ENCODE measurements around the gene RNF149. TPM values are rescaled to one million over a fixed set of nuclear protein-coding genes. Genes with fewer than 3 reads are reported as not detected.

RNF149 gene
- polyA plus RNA-seq, 1 experiment: 18.8 TPM

GRCh38 chr2:101234169-101234938 lies 74.1 kb downstream of the RNF149 start:
- DNase-seq (ENCODE audit: low read depth, low spot score): no peak
- Histone ChIP-seq H3K27me3 (ENCODE audit: control insufficient read depth, insufficient read depth, low read length) (peaks cover 2% of the 10 kb centered on the region), H3K9me3 (ENCODE audit: control insufficient read depth, insufficient read depth, low read length) (no peaks in the 10 kb centered on the region), H3K4me3 (ENCODE audit: low read depth, low read length) (no peak overlapping the region), H3K27ac (ENCODE audit: low read depth, low read length) (no peak overlapping the region)
- CTCF ChIA-PET: no interaction called here
- no peak for TF ChIP-seq CTCF (IDR thresholded peaks at IDR 0.05; ENCODE audit: low read depth, low read length)
- POLR2A ChIA-PET: no interaction called here

GRCh38 chr2:101232770-101233169 lies 75.7 kb downstream of the RNF149 start:
- no peak for TF ChIP-seq CTCF (IDR thresholded peaks at IDR 0.05; ENCODE audit: low read depth, low read length)
- H3K27ac ChIP-seq (ENCODE audit: low read depth, low read length): no peak overlapping the region
- CTCF ChIA-PET: interaction anchor here (1.2 to 2.2 kb wide), 2 partner anchors 8 to 45 kb away, joined by 3 to 12 read pairs; no protein-coding TSS in a partner anchor
- peaks cover 2% of the 10 kb centered on the region for H3K27me3 ChIP-seq (ENCODE audit: control insufficient read depth, insufficient read depth, low read length)
- H3K9me3 ChIP-seq (ENCODE audit: control insufficient read depth, insufficient read depth, low read length): no peaks in the 10 kb centered on the region
- H3K4me3 ChIP-seq (ENCODE audit: low read depth, low read length): no peak overlapping the region
- POLR2A ChIA-PET: no interaction called here
- DNase-seq (ENCODE audit: low read depth, low spot score): no peak

- H3K9me3 ChIP-seq (ENCODE audit: control insufficient read depth, insufficient read depth, low read length): no peaks in the 10 kb centered on the region
- POLR2A ChIA-PET: no interaction called here
- DNase-seq (ENCODE audit: low read depth, low spot score): no peak
- no peak for TF ChIP-seq CTCF (IDR thresholded peaks at IDR 0.05; ENCODE audit: low read depth, low read length)
- peaks cover 2% of the 10 kb centered on the region for H3K27me3 ChIP-seq (ENCODE audit: control insufficient read depth, insufficient read depth, low read length)
- H3K27ac ChIP-seq (ENCODE audit: low read depth, low read length): no peak overlapping the region
- CTCF ChIA-PET: interaction anchor here (1.2 to 2.2 kb wide), 2 partner anchors 9 to 44 kb away, joined by 3 to 12 read pairs; no protein-coding TSS in a partner anchor
- H3K4me3 ChIP-seq (ENCODE audit: low read depth, low read length): no peak overlapping the region
Observed at GRCh38 chr2:101231937-101232730, 76.4 kb downstream of the RNF149 start.

GRCh38 chr2:101231240-101231639 lies 77.3 kb downstream of the RNF149 start:
- no peak for DNase-seq (ENCODE audit: low read depth, low spot score)
- Histone ChIP-seq H3K4me3 (ENCODE audit: low read depth, low read length) (no peak overlapping the region), H3K27ac (ENCODE audit: low read depth, low read length) (no peak overlapping the region), H3K9me3 (ENCODE audit: control insufficient read depth, insufficient read depth, low read length) (no peaks in the 10 kb centered on the region), H3K27me3 (ENCODE audit: control insufficient read depth, insufficient read depth, low read length) (peaks cover 2% of the 10 kb centered on the region)
- CTCF ChIA-PET: interaction anchor here (2.2 kb wide), 1 partner anchor 9 kb away, joined by 12 read pairs; no protein-coding TSS in a partner anchor
- TF ChIP-seq CTCF (IDR thresholded peaks at IDR 0.05; ENCODE audit: low read depth, low read length): no peak
- POLR2A ChIA-PET: no interaction called here
